Activated CD8-positive, alpha-beta memory T cell treated with anti-CD3 and anti-CD28 coated beads for 36 hours (primary cell): ENCODE measurements around the gene PEAK3. TPM values are rescaled to one million over a fixed set of nuclear protein-coding genes. Genes with fewer than 3 reads are reported as not detected.

ENCODE experiments used
- CTCF ChIA-PET: fragments of 350-600 bp; sonication (Branson Sonifier 250); formaldehyde crosslinking; loops from one replicate; lab custom pipeline; 2021; ENCODE audit warnings: antibody characterized with exemption; lab: Charles Lee
- POLR2A ChIA-PET: fragments of 350-600 bp; sonication (Branson Sonifier 250); formaldehyde crosslinking; loops from one replicate; lab custom pipeline; 2021; ENCODE audit warnings: antibody characterized with exemption; lab: Charles Lee
- total RNA-seq, 2 experiments: library from RNA; stranded (reverse); gene quantifications; one replicate each; pipeline ENCODE4 v1.2.3, GENCODE V29; 2021

Gene PEAK3
- total RNA-seq, 2 experiments from 2014 or later: 0.06 TPM; not detected in 1

DNA sequence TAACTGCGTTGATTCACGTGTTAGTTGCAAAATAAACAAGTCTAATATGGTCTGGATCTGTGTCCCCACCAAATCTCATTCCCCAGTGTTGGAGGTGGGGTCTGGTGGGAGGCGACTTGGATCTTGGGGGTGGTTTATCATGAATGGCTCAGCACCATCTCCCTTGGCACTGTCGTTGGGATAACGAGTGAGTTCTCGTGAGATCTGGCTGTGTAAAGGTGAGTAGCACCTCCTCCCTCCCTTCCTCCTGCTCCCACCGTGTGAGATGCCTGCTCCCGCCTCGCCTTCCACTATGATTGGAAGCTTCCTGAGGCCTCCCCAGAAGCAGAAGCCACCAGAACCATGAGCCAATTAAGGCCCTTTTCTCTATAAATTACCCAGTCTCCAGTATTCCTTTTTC lies 4.8 kb downstream of the PEAK3 start:
- POLR2A ChIA-PET: no interaction called here
- CTCF ChIA-PET: no interaction called here

DNA sequence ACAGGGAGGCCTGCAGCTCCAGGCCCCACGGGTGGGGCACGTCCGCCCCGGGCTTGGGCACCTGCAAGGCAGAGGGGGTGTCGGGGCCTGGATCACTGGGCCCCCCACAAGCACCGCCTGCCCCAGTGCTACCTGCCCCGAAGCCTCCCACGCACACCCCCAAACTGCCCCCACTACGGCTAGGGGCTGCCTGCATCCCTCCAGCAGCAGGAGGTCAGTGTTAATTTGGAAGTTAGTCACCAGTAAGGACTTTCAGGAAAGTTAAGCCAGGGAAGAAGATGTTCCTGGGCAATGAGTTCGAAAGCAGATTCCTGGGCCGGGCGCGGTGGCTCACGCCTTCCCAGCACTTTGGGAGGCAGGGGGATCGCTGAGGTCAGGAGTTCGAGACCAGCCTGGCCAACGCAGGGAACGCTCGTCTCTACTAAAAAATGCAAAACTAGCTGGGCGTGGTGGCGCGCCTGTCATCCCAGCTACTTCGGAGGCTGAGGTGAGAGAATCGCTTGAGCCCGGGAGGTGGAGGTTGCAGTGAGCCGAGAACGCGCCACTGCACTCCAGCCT lies 5.5 kb downstream of the PEAK3 start:
- ChIA-PET POLR2A (no interaction called here), CTCF (no interaction called here)

DNA sequence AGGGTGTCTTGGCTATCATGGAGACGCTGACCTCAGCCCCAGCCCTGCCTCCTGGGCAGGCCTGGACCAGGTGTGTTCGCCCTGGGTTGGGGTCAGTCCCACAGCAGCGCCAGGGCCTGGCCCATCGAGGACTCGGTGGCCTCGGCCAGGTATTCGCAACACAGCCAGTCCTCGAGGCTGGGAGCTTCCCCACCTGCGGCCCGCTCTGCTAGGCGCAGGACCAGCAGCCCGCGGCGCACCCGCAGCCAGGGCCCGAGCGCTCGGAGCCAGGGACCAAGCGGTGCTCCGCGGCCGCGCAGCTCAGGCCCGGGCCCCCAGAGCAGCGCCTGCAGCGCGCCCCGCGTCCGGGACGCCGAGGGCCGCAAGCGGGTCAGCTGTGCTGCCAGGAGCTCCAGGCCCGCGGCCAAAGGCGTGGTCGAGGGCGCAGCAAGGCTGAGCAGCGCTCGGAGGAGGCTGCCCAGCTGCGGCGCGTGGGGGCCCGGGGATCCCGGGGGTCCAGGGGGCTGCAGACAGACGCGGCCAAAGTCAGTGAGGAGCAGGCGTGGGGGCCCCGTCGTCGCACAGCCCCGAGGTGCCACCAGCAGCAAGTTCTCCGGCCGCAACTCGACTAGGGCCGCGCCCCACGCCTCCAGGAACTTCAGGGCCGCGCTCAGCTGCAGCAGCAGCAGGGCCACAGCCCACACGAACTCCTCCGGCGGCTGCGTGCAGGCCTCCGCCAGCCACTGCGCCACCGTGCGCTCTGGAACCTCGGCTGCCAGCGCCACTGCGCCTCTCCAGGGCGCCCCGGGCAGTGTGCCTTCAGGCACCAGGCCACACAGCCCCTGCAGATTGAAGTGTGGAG lies 6.2 kb downstream of the PEAK3 start:
- ChIA-PET POLR2A (interaction anchor here (1.3 kb wide), 1 partner anchor 51 kb away, joined by 4 read pairs; no protein-coding TSS in a partner anchor), CTCF (interaction anchor here (0.5 kb wide), 1 partner anchor 16 kb away, joined by 5 read pairs; no protein-coding TSS in a partner anchor)

DNA sequence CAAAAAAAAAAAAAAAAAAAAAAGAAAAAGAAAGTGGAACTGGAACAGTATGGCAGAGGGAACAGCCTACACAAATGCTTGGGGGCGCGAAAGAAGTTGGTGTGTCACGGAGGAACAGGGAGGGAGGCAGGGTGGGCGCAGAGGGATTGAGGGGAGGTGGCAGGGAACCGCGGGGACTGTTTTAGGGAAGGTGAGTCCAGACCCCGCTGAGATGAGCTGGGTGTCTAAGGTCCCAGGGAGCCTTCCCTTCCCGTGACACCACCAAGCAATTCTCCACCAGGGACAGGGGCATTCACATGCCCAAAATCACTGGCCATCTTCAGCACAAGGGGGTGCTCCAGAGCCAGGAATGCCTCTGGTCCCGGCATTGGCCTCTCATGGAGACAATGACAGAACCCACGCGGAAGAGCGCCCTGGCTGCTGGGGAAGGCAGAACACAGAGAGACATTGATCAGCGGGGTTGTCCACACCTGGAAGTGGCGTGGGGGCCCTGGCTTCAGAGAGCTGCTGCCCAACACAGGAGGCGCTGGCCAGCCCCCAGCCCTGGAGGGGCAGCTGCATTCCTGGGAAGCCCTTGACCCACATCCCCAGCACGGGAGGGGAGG lies 6.9 kb downstream of the PEAK3 start:
- ChIA-PET POLR2A (interaction anchor here (0.7 to 1.3 kb wide), 4 partner anchors 23 to 1248 kb away, joined by 3 to 14 read pairs (median 4); no protein-coding TSS in a partner anchor), CTCF (interaction anchor here (0.5 to 5.5 kb wide), 9 partner anchors 11 to 109 kb away, joined by 3 to 33 read pairs (median 8); partner anchors contain the start of genes PLEKHJ1 and SF3A2)

DNA sequence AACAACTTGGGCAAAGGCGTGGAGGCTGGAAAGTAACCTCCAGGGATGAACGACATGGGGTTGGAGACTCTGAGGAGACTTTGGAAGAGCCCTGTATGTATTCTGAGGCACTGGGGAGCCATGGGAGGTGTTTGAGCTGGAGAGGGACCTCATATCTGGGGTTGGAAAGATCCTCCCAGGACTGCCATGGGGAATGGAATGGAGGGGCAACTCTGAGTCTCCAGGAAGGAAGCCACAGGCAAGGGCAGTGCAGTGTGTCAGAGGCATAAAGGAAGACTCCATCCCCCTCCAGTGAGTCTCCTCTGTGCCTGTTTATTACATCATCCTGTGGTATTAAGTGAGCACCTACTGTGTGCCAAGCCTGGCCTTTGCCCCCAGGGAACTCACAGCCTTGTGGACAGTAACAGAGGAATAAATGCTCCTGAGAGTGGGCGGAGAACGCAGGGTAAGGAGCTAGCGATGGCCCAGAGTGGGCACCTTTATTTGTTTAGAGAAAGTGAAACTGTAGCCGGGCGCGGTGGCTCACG lies 7.7 kb downstream of the PEAK3 start:
- CTCF ChIA-PET: interaction anchor here (1.0 to 5.5 kb wide), 11 partner anchors 10 to 118 kb away, joined by 3 to 33 read pairs (median 6); partner anchors contain the start of genes PLEKHJ1 and SF3A2
- POLR2A ChIA-PET: interaction anchor here (0.7 to 1.3 kb wide), 6 partner anchors 15 to 1247 kb away, joined by 3 to 14 read pairs (median 4); no protein-coding TSS in a partner anchor

DNA sequence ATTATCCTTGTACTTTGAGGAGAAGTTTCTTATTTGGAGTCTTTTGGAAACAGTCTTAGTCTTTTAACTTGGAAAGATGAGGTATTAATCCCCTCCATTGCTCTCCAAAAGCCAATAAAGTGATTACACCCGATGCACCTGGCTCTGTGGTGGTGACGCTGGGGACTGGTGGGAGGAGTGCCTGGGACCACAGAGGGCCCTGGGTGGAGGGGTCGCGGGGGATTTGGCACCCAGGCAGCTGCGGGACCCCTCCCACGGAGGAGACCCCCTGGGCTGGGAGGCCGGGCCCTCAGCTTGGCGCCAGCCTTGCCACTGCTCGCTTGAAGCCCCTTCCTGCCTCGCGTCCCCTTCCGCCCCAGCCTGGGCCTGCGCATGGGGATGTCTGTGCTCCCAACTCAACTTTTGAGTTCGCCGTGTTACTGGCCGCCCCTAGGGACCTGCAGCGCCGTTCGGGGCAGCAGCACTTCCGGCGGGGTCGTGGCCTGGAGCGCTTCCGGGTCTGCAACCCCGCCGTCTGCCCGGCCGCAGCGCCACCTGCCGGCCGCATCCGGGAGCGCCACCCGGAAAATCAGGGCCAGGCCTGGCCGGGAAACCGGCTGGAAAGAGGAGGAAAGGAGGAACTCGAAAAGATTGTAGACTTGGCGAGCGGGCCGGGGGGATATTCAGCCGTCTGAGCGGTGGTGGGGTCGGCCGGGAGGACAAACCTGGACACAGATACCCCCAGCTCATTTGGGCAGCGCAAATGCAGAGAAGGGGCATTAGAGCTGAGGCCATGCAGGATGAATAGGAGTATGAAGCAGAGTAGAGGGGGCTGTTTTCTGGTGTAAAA lies 8.4 kb downstream of the PEAK3 start:
- ChIA-PET CTCF (interaction anchor here (1.0 to 5.5 kb wide), 11 partner anchors 9 to 117 kb away, joined by 3 to 33 read pairs (median 6); partner anchors contain the start of genes PLEKHJ1 and SF3A2), POLR2A (interaction anchor here (0.6 to 1.5 kb wide), 4 partner anchors 15 to 114 kb away, joined by 3 to 6 read pairs (median 4); no protein-coding TSS in a partner anchor)

DNA sequence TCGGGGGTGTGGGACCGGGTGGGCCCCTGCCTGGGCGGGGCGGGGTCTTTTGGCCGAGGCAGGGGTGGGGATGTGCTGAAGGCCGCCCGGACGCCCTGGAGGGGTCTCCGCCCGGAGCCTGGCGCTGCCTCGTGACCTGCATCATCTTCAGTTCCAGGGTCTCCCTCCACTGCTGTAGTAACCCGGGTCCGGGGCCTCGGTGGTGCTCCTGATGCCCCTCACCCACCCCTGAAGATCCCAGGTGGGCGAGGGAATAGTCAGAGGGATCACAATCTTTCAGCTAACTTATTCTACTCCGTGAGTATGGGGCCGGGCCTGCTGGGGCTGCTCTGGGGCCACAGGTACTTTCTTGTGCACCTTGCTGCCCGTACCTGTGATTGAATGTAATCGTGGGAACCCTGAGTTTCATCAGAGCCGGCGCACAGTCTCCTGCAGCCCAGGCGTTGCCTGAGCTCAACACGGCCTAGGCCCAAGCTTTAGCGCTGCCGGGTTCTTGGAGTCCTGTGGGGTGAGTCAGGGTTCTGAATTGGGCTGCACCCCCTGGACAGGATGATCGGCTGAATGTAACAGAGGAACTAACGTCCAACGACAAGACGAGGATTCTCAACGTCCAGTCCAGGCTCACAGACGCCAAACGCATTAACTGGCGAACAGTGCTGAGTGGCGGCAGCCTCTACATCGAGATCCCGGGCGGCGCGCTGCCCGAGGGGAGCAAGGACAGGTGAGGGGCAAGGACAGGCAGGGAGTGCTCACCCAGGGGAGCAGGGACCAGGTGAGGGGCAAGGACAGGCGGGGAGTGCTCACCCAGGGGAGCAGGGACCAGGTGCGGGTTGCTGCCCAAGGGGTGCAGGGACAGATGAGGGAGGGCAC lies 10.5 kb downstream of the PEAK3 start:
- ChIA-PET CTCF (interaction anchor here (0.7 to 5.5 kb wide), 6 partner anchors 12 to 89 kb away, joined by 3 to 33 read pairs (median 4); partner anchors contain the start of genes PLEKHJ1 and SF3A2), POLR2A (interaction anchor here (0.5 to 2.7 kb wide), 6 partner anchors 12 to 390 kb away, joined by 3 to 24 read pairs (median 5); partner anchors contain the start of gene AMH)

DNA sequence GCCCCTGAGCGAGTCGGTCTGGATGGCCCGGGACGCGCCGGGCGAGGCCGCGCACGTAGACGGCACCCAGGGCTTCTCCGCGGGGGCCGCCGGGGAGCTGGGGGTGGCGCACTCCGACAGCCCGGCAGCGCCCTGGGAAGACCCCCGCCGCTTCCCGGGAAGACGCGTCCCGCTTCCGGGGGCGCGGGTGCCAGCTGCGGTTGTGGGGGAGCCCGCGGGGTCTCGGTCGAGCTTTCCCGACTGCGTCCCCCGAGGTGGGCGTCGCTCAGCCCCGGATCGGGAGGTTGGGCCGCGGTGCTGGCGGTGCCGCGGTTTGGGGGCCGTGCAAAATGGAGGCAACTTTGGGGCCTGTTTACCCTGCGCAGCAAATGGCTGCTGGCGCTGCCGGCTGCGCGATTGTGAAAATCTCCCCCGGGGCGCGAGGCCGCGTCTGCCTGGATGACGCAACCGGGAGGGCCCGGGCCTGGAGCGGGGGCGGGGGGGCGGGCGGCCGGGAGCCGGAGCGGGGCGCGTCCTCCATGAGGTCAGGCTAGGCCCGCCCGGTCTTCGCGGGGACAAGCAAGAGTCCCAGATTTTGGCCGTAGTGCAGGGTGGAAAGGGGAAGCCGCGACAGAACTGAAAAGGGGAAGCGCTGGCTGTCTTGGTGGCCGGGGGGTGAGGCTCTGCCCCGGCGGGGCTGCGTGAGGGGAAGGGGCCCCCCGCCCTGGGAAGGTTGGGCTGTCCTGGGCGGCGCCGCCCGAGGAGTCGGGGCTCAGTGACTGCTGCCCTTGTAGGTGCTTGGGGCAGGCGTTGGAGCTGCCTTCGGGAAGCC lies 11.3 kb downstream of the PEAK3 start:
- CTCF ChIA-PET: interaction anchor here (1.2 to 5.5 kb wide), 5 partner anchors 9 to 33 kb away, joined by 3 to 33 read pairs (median 5); partner anchors contain the start of genes PLEKHJ1 and SF3A2

DNA sequence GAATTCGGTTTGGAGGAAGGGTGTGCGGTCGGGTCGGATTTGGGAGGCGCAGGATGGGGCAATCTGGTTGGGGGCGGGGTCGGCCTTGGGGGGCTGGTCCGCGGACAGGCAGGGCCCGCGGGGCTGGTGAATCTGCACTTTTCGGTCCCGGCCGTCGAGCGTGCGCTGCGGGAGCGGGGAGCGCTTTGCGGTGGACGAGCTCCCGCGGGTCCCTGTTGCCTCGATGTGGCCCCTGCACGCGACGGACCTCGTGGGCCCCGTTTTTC lies 11.9 kb downstream of the PEAK3 start:
- ChIA-PET CTCF (interaction anchor here (1.2 to 5.5 kb wide), 4 partner anchors 8 to 33 kb away, joined by 3 to 33 read pairs (median 6); partner anchors contain the start of genes PLEKHJ1 and SF3A2), POLR2A (interaction anchor here (1.1 to 2.7 kb wide), 5 partner anchors 10 to 118 kb away, joined by 3 to 24 read pairs (median 12); no protein-coding TSS in a partner anchor)

More for the DNA sequence above, 11.3 kb downstream of the PEAK3 start:
- POLR2A ChIA-PET: interaction anchor here (0.5 to 2.7 kb wide), 6 partner anchors 11 to 391 kb away, joined by 3 to 24 read pairs (median 10); no protein-coding TSS in a partner anchor

DNA sequence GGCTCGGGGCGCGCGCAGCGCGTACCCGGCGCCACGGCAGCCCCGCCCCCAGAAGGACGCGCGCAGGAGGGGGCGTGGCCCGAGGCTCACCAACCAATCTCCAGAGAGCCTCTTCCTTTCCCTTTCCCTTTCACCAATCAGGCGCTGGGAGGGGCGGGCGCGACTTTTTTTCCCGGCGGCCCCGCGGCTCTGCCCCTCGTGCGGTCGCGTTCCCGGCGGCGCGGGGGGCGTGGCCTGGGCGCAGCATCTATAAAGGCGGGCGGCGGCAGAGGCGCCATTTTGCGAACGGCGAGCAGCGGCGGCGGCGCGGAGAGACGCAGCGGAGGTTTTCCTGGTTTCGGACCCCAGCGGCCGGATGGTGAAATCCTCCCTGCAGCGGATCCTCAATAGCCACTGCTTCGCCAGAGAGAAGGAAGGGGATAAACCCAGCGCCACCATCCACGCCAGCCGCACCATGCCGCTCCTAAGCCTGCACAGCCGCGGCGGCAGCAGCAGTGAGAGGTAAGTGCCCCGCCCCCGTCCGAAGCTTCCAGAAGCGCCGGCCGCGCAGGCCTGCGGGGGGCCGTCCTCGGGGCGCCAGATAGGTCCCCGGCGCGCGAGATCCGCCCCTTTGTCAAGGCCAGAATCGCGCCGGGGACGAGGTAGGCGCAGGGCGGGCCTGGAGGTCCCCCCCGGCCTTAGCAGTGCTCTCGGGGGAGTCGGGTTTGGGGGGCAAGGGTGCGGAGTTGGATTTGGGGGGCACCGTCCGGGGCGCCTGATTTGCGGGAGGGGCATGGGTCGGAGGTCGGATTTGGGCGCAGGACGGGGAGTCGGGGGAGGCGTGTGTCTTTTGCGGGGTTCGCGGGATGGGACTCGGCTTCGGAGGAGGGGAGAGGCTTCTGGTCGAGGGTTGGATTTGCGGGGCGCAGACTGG lies 12.5 kb downstream of the PEAK3 start:
- CTCF ChIA-PET: interaction anchor here (1.2 to 5.5 kb wide), 4 partner anchors 8 to 32 kb away, joined by 3 to 33 read pairs (median 6); partner anchors contain the start of genes PLEKHJ1 and SF3A2
- POLR2A ChIA-PET: interaction anchor here (1.1 to 2.7 kb wide), 5 partner anchors 10 to 118 kb away, joined by 3 to 24 read pairs (median 12); no protein-coding TSS in a partner anchor

DNA sequence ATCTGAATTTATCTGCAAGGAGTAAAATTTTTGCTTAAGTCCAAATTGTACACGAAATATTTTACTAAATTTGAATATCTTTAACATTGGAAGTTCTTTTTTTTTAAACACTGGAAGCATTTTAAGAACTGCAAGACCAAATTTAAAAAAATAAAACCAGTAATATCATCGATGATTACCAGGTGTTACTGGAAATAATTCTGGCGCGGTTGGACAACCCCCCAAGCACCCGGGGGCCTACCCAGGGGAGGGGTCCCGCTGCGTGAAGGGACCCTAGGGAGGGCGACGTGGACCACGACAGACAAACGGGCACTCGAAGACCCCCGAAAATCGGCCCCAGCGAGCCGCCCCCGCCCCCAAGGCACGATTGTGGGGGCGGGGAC lies 13.1 kb downstream of the PEAK3 start:
- ChIA-PET CTCF (no interaction called here), POLR2A (no interaction called here)

DNA sequence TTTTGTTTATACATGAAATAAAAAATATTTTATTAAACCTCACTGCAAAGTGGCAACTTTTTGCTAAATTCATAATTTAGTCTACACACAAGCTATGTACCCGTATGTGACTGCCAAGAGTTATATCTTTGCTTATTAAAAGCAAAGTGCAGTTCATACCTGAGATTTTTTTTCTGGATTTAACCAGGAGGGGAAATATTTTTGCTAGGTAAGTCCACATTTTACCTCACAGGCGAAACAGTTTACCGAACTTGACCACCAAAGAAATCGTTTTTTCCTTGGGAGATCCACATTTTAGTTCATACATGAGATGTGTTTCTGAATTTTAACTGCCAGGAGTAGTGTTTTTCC lies 13.5 kb downstream of the PEAK3 start:
- POLR2A ChIA-PET: no interaction called here
- CTCF ChIA-PET: no interaction called here

DNA sequence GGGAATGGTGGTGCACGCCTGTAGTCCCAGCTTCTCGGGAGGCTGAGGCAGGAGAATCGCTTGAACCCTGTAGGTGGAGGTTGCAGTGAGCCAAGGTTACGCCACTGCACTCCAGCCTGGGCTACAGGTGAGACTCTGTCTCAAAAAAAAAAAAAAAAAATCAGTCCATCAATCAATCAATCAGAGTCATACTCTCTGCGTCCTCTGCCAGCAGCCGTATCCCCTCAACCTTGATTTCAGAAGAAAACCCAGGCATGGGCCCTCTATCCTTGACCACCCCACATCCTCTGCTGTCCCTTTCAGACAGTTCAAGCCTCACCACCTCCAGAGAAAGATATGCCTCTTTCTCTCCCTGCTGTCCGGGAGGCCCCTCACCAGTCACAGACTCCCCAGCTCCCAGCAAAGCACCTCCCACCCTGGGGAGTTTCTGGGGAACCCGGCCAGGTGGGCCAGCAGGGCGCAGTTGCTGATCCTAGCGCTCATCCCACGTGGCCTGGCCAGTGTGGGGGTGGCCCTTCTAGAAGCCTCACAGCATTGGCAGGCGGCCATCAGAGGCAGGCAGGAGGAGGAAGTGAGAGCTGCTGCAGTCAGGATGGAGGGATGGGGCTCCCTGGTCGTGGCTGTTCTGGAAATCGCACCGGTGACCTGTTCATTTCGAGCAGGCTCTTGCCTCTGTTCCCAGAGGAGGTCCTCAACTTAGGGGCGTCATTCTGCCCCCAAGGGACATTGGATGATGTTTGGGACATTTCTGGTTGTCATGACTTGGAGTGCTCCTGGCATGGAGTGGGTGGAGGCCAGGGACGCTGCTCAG lies 15.6 kb downstream of the PEAK3 start:
- ChIA-PET CTCF (interaction anchor here (0.7 to 1.5 kb wide), 2 partner anchors 47 to 110 kb away, joined by 4 read pairs; no protein-coding TSS in a partner anchor), POLR2A (no interaction called here)
